Esophagus squamous epithelium (tissue), 5 donors: ENCODE results near the gene PMFBP1. TPM values are rescaled to one million over a fixed set of nuclear protein-coding genes. Genes with fewer than 3 reads are reported as not detected.

Experiments used
- DNase-seq: peaks from one replicate; lab custom pipeline; 2025; lab: John Stamatoyannopoulos, UW
- H3K27ac ChIP-seq, 4 donors: fragments of 200-600 bp; sonication (generic); one replicate each; pipeline ENCODE4 v1.5.1; 2016 to 2019; ENCODE audit warnings: mild to moderate bottlenecking in 1 of 4
- H3K27me3 ChIP-seq, 4 donors: fragments of 200-600 bp; sonication (generic); 1 replicate in 3 of 4; 2 replicates in 1 of 4; pipeline versions ENCODE4 v1.5.1 to v1.6.0; 2017 to 2021; ENCODE audit warnings: antibody characterized with exemption in 1 of 4
- H3K36me3 ChIP-seq, 3 donors: fragments of 200-600 bp; sonication (generic); one replicate each; pipeline ENCODE4 v1.5.1; 2016 to 2019
- H3K4me1 ChIP-seq, 3 donors: fragments of 200-600 bp; sonication (generic); one replicate each; pipeline ENCODE4 v1.5.1; 2017 to 2019
- H3K4me3 ChIP-seq, 4 donors: fragments of 200-600 bp; sonication (generic); 1 replicate in 3 of 4; 2 replicates in 1 of 4; pipeline ENCODE4 v1.5.1; 2016 to 2019; ENCODE audit warnings: mild to moderate bottlenecking in 2 of 4, moderate library complexity in 1 of 4
- H3K9me3 ChIP-seq, 3 donors: fragments of 200-600 bp; sonication (generic); one replicate each; pipeline ENCODE4 v1.5.1; 2016 to 2019
- CTCF ChIP-seq, 6 experiments: fragments of 450-650 bp in 4 of 6; fragments of 200-600 bp in 2 of 6; sonication (generic) in 2 of 6; IDR thresholded peaks; one replicate each; pipeline ENCODE4 v1.5.1; 2016 to 2019; ENCODE audit warnings: antibody characterized with exemption in 6 of 6, mild to moderate bottlenecking in 4 of 6, moderate library complexity in 4 of 6
- POLR2A ChIP-seq, 4 donors: fragments of 450-650 bp; IDR thresholded peaks; one replicate each; pipeline ENCODE4 v1.6.1; 2017; ENCODE audit warnings: antibody characterized with exemption in 4 of 4, mild to moderate bottlenecking in 4 of 4, moderate library complexity in 3 of 4
- WGBS, 2 donors: methylation state at CpG; one replicate each; pipeline ENCODE4 v1.1.5; 2018; 5-methylcytosine and 5-hydroxymethylcytosine counted together
- intact Hi-C: fragments of 100-400 bp; cut with DNase I; formaldehyde crosslinking; loops from one replicate; pipeline ENCODE4 v1.15.0; 2022
- total RNA-seq, 4 donors: library from RNA; depleted of rRNA; stranded (reverse); fragments of >200 nt; gene quantifications; one replicate each; pipeline ENCODE4 v1.1.0, GENCODE V29; 2016
- donor health status: DM: yes; HTN: yes; CAD: no.

PMFBP1 gene
- total RNA-seq, 4 donors from 2014 or later: 1.1 to 2.0 (median 1.4) TPM

GRCh38 chr16:72110662-72111615 lies 61.0 kb downstream of the PMFBP1 start:
- Histone ChIP-seq H3K4me3 (no peak overlapping the region), H3K27me3 (no peaks in the 10 kb centered on the region), H3K9me3 (no peaks in the 10 kb centered on the region), H3K36me3 (peaks cover 45 to 75% (median 63%) of the 10 kb centered on the region in 3 donors), H3K4me1 (peaks cover 0 to 9% (median 0%) of the 10 kb centered on the region in 3 donors), H3K27ac (no peak overlapping the region)
- intact Hi-C loops: no loop called here
- no peak for DNase-seq
- no peak for TF ChIP-seq CTCF (IDR thresholded peaks at IDR 0.05)
- no peak for TF ChIP-seq POLR2A (IDR thresholded peaks at IDR 0.05)
- 94 to 98% methylated on average over 12 to 18 of the region's 23 CpGs for WGBS, 2 donors

GRCh38 chr16:72109966-72110530 lies 61.9 kb downstream of the PMFBP1 start:
- H3K36me3 ChIP-seq: peaks cover 54 to 84% (median 72%) of the 10 kb centered on the region in 3 donors
- intact Hi-C loops: no loop called here
- no peak for TF ChIP-seq CTCF (IDR thresholded peaks at IDR 0.05)
- TF ChIP-seq POLR2A (IDR thresholded peaks at IDR 0.05): no peak
- 92 to 95% methylated on average over 11 to 12 of the region's 12 CpGs for WGBS, 2 donors
- H3K27ac ChIP-seq: no peak overlapping the region
- H3K9me3 ChIP-seq: no peaks in the 10 kb centered on the region
- no peaks in the 10 kb centered on the region for H3K27me3 ChIP-seq
- no peak for DNase-seq
- no peak overlapping the region for H3K4me3 ChIP-seq
- H3K4me1 ChIP-seq: peaks cover 0 to 9% (median 0%) of the 10 kb centered on the region in 3 donors

- no peak overlapping the region for H3K4me3 ChIP-seq
- H3K27me3 ChIP-seq: no peaks in the 10 kb centered on the region
- H3K9me3 ChIP-seq: no peaks in the 10 kb centered on the region
- intact Hi-C loops: no loop called here
- no peak for TF ChIP-seq CTCF (IDR thresholded peaks at IDR 0.05)
- 87 to 91% methylated on average over 11 to 12 of the region's 12 CpGs for WGBS, 2 donors
- no peak overlapping the region for H3K27ac ChIP-seq
- peaks cover 0 to 9% (median 0%) of the 10 kb centered on the region in 3 donors for H3K4me1 ChIP-seq
- no peak for DNase-seq
- peaks cover 60 to 92% (median 80%) of the 10 kb centered on the region in 3 donors for H3K36me3 ChIP-seq
Measured at GRCh38 chr16:72109300-72109699, 62.7 kb downstream of the PMFBP1 start.

GRCh38 chr16:72108353-72109102 lies 63.4 kb downstream of the PMFBP1 start:
- TF ChIP-seq CTCF (IDR thresholded peaks at IDR 0.05): no peak
- TF ChIP-seq POLR2A (IDR thresholded peaks at IDR 0.05): no peak
- Histone ChIP-seq H3K27ac (no peak overlapping the region), H3K4me1 (peaks cover 0 to 8% (median 0%) of the 10 kb centered on the region in 3 donors), H3K9me3 (no peaks in the 10 kb centered on the region), H3K4me3 (no peak overlapping the region), H3K36me3 (peaks cover 68 to 98% (median 87%) of the 10 kb centered on the region in 3 donors), H3K27me3 (no peaks in the 10 kb centered on the region)
- WGBS, 2 donors: 86 to 96% methylated on average over 9 to 13 of the region's 16 CpGs
- intact Hi-C loops: no loop called here
- no peak for DNase-seq
